SK-N-MC (cell line): ENCODE data around the gene TMEM156.

Experiments used
- DNase-seq: peaks from one replicate; pipeline ENCODE4 v3.0.0-alpha.2; 2011; ENCODE audit warnings: low read depth, low spot score
- H3K27ac ChIP-seq: fragments of 200-600 bp; sonication (generic); 2 replicates; pipeline ENCODE4 v1.5.1; 2016; ENCODE audit warnings: mixed run types
- H3K36me3 ChIP-seq: fragments of 200-600 bp; sonication (generic); 2 replicates; pipeline ENCODE4 v1.6.1; 2017; ENCODE audit warnings: antibody characterized with exemption, low read length, mixed read lengths; ENCODE audit not compliant: insufficient read depth
- H3K4me3 ChIP-seq: fragments of 200-600 bp; sonication (generic); 2 replicates; pipeline ENCODE4 v1.5.1; 2016
- H3K9ac ChIP-seq: fragments of 200-600 bp; sonication (generic); 2 replicates; pipeline ENCODE4 v1.8.0; 2017; ENCODE audit warnings: mixed run types, mixed read lengths; ENCODE audit not compliant: insufficient read length
- H3K9me3 ChIP-seq: fragments of 200-600 bp; sonication (generic); 2 replicates; pipeline ENCODE4 v1.6.1; 2017; ENCODE audit warnings: low read depth, mild to moderate bottlenecking, antibody characterized with exemption, low read length, moderate library complexity, mixed read lengths
- EZH2 ChIP-seq: fragments of 200-600 bp; sonication (generic); IDR thresholded peaks from one replicate; pipeline ENCODE4 v1.6.1; 2017; ENCODE audit warnings: antibody characterized with exemption
- FOXP2 ChIP-seq: optimal IDR thresholded peaks from 2 replicates; pipeline ENCODE3; 2011; ENCODE audit warnings: mild to moderate bottlenecking, moderate library complexity; ENCODE audit not compliant: insufficient read depth; ENCODE audit errors: extremely low read length, control extremely low read depth
- POLR2AphosphoS5 ChIP-seq: IDR thresholded peaks from 2 replicates; pipeline ENCODE4 v1.6.1; 2012; ENCODE audit warnings: mild to moderate bottlenecking, low read depth, low read length, borderline replicate concordance

The TMEM156 gene

GRCh38 chr4:39062094-39062769 lies 30.0 kb upstream of the TMEM156 start, which contains the start of gene KLHL5:
TSS of gene KLHL5 (plus strand) at chr4:39062232. CDS start at chr4:39062653, 421 bp downstream.
- H3K27ac ChIP-seq = no peak within 1 kb of the TSS
- no peak within 1 kb of the TSS for H3K4me3 ChIP-seq
- no peak within 1 kb of the TSS for H3K9ac ChIP-seq

GRCh38 chr4:39061457-39061856 lies 29.2 kb upstream of the TMEM156 start:
- no peak for TF ChIP-seq FOXP2
- no peak for TF ChIP-seq EZH2
- TF ChIP-seq POLR2AphosphoS5 = no peak
- DNase-seq = no peak
- Histone ChIP-seq H3K4me3 (no peak overlapping the region), H3K36me3 (no peaks in the 10 kb centered on the region), H3K9ac (no peak overlapping the region), H3K27ac (no peak overlapping the region), H3K9me3 (no peaks in the 10 kb centered on the region)

More at GRCh38 chr4:39062094-39062769, 30.0 kb upstream of the TMEM156 start, which contains the start of gene KLHL5:
- Histone ChIP-seq H3K36me3 (no peaks in the 10 kb centered on the region), H3K9me3 (no peaks in the 10 kb centered on the region)
- DNase-seq = no peak
- no peak for TF ChIP-seq FOXP2
- no peak for TF ChIP-seq POLR2AphosphoS5
- TF ChIP-seq EZH2 = no peak

- no peak overlapping the region for H3K4me3 ChIP-seq
- no peak overlapping the region for H3K9ac ChIP-seq
- TF ChIP-seq FOXP2 (no peak), POLR2AphosphoS5 (no peak), EZH2 (no peak)
- no peaks in the 10 kb centered on the region for H3K9me3 ChIP-seq
- H3K36me3 ChIP-seq = no peaks in the 10 kb centered on the region
- no peak for DNase-seq
- H3K27ac ChIP-seq = no peak overlapping the region
Observed at GRCh38 chr4:39056023-39056422, 23.8 kb upstream of the TMEM156 start.

- Histone ChIP-seq H3K9me3 (no peaks in the 10 kb centered on the region), H3K27ac (no peak overlapping the region), H3K9ac (no peak overlapping the region), H3K36me3 (no peaks in the 10 kb centered on the region), H3K4me3 (no peak overlapping the region)
- no peak for DNase-seq
- no peak for TF ChIP-seq FOXP2
Observed at GRCh38 chr4:39054497-39054896, 22.3 kb upstream of the TMEM156 start.

GRCh38 chr4:39053983-39054382 lies 21.8 kb upstream of the TMEM156 start:
- H3K27ac ChIP-seq = no peak overlapping the region
- TF ChIP-seq POLR2AphosphoS5 (no peak), FOXP2 (no peak), EZH2 (no peak)
- DNase-seq = no peak
- H3K4me3 ChIP-seq = no peak overlapping the region
- no peak overlapping the region for H3K9ac ChIP-seq
- no peaks in the 10 kb centered on the region for H3K9me3 ChIP-seq
- no peaks in the 10 kb centered on the region for H3K36me3 ChIP-seq

GRCh38 chr4:39051492-39051891 lies 19.3 kb upstream of the TMEM156 start:
- Histone ChIP-seq H3K9me3 (no peaks in the 10 kb centered on the region), H3K4me3 (no peak overlapping the region), H3K27ac (no peak overlapping the region), H3K36me3 (no peaks in the 10 kb centered on the region), H3K9ac (no peak overlapping the region)
- TF ChIP-seq POLR2AphosphoS5 (no peak), EZH2 (no peak), FOXP2 (no peak)
- no peak for DNase-seq

- no peak overlapping the region for H3K27ac ChIP-seq
- no peak overlapping the region for H3K9ac ChIP-seq
- no peak overlapping the region for H3K4me3 ChIP-seq
- no peaks in the 10 kb centered on the region for H3K9me3 ChIP-seq
- no peaks in the 10 kb centered on the region for H3K36me3 ChIP-seq
- no peak for DNase-seq
- TF ChIP-seq FOXP2 = no peak
- no peak for TF ChIP-seq EZH2
- no peak for TF ChIP-seq POLR2AphosphoS5
Observed at GRCh38 chr4:39050590-39050989, 18.4 kb upstream of the TMEM156 start.

GRCh38 chr4:39048311-39048710 lies 16.1 kb upstream of the TMEM156 start:
- no peak for DNase-seq
- H3K9me3 ChIP-seq = no peaks in the 10 kb centered on the region
- H3K9ac ChIP-seq = no peak overlapping the region
- H3K36me3 ChIP-seq = no peaks in the 10 kb centered on the region
- no peak overlapping the region for H3K27ac ChIP-seq
- TF ChIP-seq FOXP2 (no peak), EZH2 (no peak), POLR2AphosphoS5 (no peak)
- no peak overlapping the region for H3K4me3 ChIP-seq

- Histone ChIP-seq H3K27ac (no peak overlapping the region), H3K4me3 (no peak overlapping the region), H3K9me3 (no peaks in the 10 kb centered on the region), H3K36me3 (no peaks in the 10 kb centered on the region), H3K9ac (no peak overlapping the region)
- TF ChIP-seq EZH2 (no peak), FOXP2 (no peak), POLR2AphosphoS5 (no peak)
- DNase-seq = no peak
Observed at GRCh38 chr4:39047681-39048080, 15.5 kb upstream of the TMEM156 start.
